Right renal cortex interstitium (tissue), 3 donors: ENCODE data around the gene TMEM154. TPM values are rescaled to one million over a fixed set of nuclear protein-coding genes. Genes with fewer than 3 reads are reported as not detected.

Experiments
- DNase-seq, 3 donors: peaks; one replicate each; pipeline ENCODE4 v3.0.0-alpha.2; 2013; ENCODE audit warnings: low read depth in 3 of 3, low spot score in 2 of 3
- polyA plus RNA-seq, 3 donors: library from polyadenylated mRNA; unstranded; fragments of 120-200 nt; gene quantifications; one replicate each; pipeline ENCODE4 v1.2.1, GENCODE V29; 2013; ENCODE audit not compliant: insufficient read length in 3 of 3

Gene TMEM154
- polyA plus RNA-seq, 3 donors: 0.64 to 1.4 (median 0.72) TPM

DNA sequence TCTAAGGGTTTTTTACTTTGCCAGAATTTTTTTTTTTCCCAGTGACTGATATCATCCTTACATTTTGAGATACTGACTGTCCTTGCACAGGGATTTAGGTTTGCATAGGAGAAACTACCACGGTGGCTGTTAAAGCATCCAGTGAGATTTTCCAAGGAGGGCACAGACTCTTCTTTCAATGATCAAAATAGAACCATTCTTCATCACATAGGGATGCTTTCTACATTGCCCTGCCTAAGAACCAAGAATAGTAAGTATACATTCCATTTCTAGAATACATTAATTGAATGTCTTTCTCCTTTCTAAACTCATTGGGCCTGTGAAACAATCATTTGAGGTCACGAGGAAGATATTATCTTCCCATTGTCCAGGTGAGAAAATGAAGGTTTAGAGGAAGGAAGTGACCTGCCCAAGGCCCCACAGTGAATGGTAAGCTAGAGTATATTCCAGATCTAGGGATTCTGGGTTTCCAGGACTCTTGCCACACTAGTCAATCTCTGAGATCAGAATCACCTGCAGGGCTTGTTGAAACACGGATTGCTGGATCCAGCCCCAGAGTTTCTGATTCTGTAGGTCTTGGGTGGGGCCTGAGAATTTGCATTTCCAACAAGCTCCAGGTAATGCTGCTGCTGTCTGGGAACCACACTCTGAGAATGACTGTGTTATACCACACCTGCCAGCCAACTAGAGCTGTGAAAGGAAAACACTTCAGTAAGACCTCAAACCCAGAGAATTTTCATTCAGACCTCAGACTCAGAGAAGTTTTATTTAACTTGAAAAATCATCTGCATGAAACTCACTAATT, 17.7 kb upstream of the TMEM154 start:
- no peak for DNase-seq

- DNase-seq: no peak
Observed at GRCh38 chr4:152696764-152697261, 17.0 kb upstream of the TMEM154 start.

- DNase-seq: no peak
Observed at GRCh38 chr4:152693871-152694270, 14.1 kb upstream of the TMEM154 start.

- no peak for DNase-seq
Observed at GRCh38 chr4:152691761-152692160, 12.0 kb upstream of the TMEM154 start.

DNA sequence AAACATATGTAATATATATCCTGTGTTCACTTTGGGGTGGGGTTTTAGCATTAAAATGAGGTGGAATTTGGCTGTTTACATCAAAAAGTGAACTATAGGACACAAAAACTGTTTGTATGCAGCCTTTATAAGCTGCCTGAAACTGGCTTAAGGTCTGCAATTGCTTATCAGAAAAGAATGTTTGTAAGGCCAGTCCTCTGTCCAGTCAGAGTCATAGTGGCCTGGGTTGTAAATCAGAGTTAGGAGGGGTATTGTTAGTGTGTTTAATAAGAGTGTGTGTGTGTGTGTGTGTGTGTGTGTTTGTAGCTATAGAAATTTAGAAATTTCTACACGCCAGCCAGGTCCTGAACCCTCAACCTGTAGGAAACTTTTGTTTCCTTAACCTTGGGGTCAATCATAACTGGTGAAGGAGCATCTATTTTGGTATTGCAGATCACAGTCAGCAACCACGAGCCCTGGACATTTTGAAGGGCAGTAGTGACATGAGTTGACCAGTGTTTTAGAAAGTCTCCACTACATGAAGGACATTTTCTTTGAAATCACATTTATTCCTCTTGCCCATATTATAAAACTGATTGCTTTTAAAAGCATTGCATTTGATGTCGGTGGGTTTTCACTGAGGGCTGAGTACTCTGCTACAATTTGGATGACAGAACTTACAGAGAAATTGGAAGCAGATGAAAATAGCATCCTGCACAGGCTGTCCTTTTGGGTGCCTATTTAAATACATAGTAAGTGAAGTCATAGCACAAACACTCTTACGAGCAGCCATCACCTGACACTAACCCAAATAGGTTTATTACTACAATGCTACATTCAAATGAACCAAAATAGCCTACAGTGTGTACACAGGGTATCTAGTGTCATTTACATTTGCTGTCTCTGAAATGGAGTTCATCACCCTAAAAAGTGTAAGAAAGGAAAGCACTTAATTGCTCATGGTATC, 11.2 kb upstream of the TMEM154 start:
- no peak for DNase-seq

- no peak for DNase-seq
Observed at GRCh38 chr4:152689615-152690501, 10.1 kb upstream of the TMEM154 start.

- no peak for DNase-seq
Observed at GRCh38 chr4:152687974-152688599, 8.3 kb upstream of the TMEM154 start.

GRCh38 chr4:152686452-152687013, 6.7 kb upstream of the TMEM154 start:
- DNase-seq: no peak

DNA sequence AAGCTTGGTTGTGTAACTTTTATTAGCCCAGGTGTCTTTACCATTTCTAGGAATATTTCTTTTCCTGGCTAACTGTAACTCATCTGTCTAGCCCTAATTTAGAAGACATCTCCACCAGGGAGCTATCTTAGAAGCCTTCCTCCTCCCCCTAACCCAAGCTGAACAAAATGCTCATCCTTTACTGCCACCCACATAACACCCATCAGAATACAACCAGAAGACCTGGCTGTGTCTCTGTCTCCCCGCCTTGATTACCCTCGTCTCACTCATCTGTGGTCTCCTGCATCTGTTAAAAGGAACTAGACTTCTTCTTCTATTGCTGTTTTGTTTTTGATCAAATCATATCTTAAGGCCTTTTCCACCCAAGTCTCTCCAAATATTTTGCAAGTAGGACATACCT, 4.8 kb upstream of the TMEM154 start:
- DNase-seq: no peak

DNA sequence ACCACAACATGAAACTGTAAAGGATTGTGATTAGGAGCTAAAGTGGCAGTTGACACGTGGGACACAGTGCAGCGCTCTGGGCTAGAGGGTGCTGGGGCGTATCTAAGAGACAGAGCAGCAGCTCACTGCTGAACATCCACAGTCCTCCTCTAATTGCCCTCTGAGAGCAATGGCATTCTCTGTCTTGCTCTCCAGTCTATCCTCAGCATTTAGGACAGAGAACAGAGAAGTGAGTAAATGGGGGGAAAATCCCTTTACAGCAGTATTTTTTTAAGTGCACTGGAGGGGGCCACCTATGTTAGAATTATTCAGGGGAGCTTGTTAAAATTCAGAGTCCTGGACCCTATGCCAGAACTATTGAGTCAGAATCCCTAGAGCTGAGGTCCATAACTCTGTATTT, 4.2 kb upstream of the TMEM154 start:
- DNase-seq: no peak

DNA sequence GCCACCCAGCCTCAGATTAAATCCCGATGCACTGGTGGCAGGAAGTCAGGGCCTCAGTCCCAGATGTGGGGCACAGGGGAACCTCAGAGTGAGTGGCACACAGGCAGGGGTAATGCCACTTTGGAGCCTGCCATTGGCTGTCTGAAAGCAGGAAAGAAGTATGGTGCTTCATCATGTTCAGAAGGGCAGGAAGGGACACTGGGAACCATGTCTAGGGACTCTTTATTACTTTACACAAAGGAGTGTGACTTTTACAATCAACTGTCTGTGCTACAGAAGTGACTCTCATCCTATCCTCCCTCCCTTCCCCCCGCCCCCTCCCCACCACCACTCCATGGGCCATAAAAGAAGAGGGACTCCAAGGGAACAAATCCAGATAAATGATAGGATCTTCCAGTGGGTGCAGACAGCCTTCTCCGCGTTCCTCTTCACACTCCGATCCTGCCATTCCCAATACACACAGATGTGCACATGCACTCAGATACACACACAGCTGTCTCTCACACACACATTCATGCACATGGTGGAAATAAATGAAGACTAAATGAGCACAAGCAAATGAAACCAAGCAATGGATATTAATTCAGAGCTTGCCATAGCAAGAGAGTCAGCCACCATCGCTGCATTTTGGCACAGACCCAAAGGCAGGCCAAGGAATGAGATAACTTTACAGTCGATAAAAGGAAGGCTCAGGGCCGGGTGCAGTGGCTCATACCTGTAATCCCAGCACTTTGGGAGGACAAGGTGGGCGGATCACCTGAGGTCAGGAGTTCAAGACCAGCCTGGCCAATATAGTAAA, 2.5 kb upstream of the TMEM154 start:
- no peak for DNase-seq

- DNase-seq: no peak
Observed at GRCh38 chr4:152680988-152681603, 1.3 kb upstream of the TMEM154 start.

- DNase-seq: no peak
Observed at GRCh38 chr4:152678841-152679240, 956 bp downstream of the TMEM154 start.

GRCh38 chr4:152677117-152677516, 2.7 kb downstream of the TMEM154 start:
- DNase-seq: no peak

GRCh38 chr4:152676052-152676854, 3.5 kb downstream of the TMEM154 start:
- no peak for DNase-seq

DNA sequence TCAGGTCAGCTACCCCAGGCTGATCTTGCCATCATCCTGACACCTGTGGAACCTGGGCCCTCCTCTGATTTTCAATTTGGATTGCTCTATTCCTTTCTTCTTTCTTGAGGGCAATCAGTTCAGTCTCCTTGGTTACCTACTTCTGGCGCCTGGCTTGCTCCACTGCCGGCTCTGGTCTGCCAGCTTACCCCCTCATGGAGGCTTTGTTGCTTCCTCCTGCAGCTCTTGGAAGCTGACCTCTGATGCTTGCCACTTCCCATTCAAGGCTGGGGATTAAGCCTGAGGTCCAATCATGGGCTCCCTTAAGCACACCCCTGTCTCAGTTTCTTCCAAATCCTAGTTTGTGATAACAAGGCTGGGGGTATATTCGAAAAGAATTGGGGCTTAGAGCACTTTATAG, 5.4 kb downstream of the TMEM154 start:
- DNase-seq: no peak

DNA sequence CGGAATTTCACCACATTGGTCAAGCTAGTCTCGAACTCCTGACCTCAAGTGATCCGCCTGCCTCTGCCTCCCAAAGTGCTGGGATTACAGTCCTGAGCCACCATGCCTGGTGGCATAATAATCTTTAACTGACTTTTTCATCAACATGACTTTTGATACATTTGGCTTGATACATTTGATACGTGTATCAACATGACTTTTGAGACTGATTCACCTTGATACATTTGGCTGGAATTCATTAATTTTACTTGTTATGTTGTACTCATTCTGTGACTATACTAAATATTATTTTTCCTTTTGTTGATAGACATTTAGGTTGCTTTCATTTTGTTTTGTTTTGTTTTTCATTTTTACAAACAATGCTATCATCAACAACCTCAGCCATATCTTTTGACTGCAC, 6.3 kb downstream of the TMEM154 start:
- no peak for DNase-seq
